ENCODE measurements around the gene BMP7.

Gene BMP7

GRCh38 chr20:57145089-57145631 lies 121.3 kb downstream of the BMP7 start:
- no peak for DNase-seq (ENCODE audit: low read depth)

GRCh38 chr20:57143173-57143572 lies 123.3 kb downstream of the BMP7 start:
- no peak for DNase-seq (ENCODE audit: low read depth)

DNA sequence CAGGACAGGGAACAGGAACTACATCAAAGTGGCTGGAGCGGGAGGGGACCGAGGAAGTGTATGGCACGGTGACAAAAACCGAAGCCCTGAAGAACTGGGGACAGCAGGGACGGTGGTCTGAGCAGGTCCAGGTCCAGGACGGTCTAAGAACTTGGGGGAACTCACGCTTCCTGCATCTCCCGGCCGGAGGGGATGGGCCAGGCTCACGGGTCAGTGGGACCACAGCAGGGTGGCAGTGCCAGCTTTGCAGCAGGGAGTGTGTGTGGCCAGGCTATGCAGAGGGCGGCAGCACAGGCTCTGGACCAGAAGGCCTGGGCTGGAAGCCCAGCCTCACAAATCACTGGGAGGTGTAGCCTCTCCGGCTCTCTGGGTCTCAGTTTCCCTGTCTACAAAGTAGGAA lies 123.8 kb downstream of the BMP7 start:
- no peak for DNase-seq (ENCODE audit: low read depth)

DNA sequence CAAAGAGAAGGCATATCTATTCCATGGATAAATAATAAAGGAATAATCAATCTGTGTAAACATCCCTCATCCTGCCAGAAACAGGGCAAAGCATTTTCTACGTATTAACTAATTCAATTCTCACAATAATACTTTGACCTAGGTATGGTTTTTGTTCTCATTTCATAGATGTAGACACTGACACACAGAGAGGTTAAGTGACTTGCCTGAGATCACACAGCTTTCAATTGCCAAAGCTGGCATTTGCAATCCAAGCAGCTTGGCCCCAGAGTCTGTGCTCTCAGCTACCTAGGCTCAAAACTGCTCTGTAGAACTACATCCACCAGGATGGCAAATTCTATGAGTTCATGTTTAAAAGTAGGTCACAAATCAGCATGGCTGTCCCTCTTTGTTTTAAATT lies 124.9 kb downstream of the BMP7 start:
- no peak for DNase-seq (ENCODE audit: low read depth)

DNA sequence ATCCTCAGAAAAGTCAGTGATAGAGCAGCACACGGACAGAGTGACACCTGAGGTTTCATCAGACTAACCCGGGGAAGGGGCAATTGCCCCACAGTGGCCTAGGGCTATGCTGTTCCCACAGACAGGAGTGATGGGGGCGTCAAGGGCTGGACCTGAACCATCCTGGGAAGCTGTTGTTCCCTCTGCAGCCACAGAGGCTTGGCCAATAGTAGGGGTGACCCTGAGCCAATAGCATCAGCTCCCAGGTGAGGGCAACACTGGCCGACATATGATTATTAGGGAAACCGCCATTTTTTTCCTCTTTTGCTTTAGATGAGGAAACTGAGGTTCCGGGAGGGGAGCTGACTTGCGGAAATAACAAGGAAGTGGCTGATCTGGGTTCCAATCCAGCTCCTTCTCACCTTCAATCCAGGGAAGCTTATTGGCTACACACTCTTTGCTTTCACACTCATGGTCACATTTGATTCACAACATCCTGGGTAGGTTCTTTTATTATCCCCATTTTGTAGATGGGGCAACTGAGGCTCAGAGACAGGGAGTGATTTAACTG lies 126.0 kb downstream of the BMP7 start:
- no peak for DNase-seq (ENCODE audit: low read depth)

- DNase-seq (ENCODE audit: low read depth) = no peak
Measured at GRCh38 chr20:57139342-57140093, 126.9 kb downstream of the BMP7 start.

DNA sequence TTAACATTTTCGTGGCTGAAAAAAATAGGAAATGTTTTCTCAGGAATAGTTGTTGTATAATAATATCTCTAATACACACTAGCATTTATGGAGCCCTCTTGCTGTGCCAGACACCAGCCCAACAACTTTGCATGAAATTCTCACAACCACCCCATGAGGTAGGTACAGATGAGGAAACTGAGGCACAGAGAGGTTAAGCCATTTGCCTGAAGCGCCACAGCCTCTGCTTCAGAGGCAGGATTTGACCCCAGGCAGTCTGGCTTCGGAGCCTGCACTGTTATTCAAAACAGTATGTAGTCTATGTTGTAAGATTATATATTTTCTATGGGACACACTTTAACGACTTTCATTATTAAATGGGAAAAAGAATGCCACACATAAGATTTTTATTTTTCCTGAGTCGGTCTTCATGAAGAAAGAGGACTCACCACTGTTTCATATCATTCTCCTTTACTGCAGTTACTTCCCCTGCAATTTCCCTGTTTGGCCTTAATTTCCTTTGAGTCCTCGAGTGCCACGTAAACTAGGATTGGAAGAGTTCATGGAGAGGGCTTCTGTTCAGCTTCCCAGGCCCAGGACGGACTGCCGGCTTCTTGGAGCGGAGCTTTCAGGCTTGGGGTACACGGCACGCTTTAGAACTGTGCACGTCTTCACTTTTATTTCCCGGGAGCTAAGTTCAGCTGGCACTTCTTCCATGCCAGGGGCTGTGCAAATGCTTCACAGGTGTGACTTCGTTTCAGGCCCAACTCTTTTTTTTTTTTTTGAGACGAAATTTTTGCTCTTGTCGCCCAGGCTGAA lies 128.0 kb downstream of the BMP7 start:
- DNase-seq (ENCODE audit: low read depth) = no peak

- no peak for DNase-seq (ENCODE audit: low read depth)
Measured at GRCh38 chr20:57137676-57138075, 128.8 kb downstream of the BMP7 start.

DNA sequence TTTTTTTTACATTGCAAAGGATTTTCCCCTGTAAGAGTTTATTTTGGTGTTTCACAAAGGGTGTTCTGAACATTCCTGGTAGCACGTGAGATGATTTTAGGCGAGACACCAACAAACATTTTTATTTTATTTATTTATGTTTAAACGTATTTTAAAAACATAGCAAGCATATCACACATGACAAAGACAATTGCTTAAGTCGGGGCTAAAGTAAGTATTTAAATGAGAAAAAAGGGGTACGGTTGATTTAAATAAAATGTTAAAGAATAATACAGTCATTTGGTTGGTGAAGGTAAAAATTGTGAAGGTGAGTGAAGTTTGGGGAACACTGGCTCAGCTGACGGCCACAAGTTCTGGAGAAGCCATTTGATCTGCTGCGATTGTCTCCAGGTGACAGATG lies 129.7 kb downstream of the BMP7 start:
- DNase-seq (ENCODE audit: low read depth) = no peak

GRCh38 chr20:57135875-57136274 lies 130.6 kb downstream of the BMP7 start:
- no peak for DNase-seq (ENCODE audit: low read depth)

- DNase-seq (ENCODE audit: low read depth) = no peak
Measured at GRCh38 chr20:57134804-57135203, 131.6 kb downstream of the BMP7 start.

- no peak for DNase-seq (ENCODE audit: low read depth)
Measured at GRCh38 chr20:57133926-57134650, 132.4 kb downstream of the BMP7 start.

DNA sequence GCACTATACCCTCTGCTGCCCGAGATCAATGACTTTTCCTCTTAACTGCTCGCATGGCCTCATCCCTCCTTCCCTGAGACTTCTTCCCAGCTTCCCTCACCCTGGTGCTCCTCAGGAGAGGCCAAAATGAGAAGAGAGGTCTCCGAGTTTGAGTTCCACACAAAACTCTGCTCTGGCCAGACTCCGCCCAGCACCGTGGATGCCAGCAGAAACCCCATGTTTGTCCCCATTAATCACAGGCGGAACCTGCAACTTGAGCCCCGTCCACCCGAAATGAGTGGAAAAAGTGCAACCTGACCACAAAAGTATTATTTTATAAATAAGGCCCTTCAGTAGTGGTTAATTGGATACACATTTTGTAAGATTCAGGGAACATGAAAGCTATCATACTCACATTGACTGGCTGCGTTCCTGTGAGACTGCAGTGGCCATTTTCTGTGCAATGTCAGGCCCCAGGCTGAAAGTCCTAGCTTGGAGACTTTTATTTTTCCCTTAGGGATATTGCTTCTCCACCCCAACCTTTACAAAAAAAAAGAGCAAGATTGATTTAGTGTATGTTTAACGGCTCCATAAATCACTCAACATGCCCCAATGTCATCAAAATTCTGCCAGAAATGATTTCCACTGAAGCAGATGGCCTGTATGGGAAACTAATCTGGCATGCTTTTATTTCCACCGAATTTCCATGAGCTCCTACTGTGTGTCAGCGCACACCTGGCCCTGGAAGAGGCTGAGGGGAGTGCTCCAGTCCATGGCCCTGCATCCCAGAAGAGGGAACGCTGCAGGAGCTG lies 134.6 kb downstream of the BMP7 start:
- no peak for DNase-seq (ENCODE audit: low read depth)

DNA sequence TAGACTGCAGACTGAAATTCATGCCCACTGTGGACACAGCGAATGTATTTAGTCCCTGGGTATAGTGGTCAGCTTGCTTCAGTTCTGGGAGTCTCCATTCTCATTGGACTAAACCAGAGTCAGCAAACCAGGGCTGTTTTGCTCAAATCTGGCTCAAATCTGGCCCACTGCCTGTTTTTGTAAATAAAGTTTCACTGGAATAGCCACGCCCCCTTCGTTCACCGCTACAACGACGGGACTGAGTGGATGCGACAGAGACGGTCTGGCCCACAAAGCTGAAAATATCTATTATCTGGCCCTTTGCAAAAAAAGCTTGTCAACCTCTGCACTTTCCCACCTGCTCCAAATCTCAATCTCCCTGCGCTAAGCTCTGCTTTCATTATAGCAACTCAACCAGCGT lies 135.4 kb downstream of the BMP7 start:
- DNase-seq (ENCODE audit: low read depth) = no peak

DNA sequence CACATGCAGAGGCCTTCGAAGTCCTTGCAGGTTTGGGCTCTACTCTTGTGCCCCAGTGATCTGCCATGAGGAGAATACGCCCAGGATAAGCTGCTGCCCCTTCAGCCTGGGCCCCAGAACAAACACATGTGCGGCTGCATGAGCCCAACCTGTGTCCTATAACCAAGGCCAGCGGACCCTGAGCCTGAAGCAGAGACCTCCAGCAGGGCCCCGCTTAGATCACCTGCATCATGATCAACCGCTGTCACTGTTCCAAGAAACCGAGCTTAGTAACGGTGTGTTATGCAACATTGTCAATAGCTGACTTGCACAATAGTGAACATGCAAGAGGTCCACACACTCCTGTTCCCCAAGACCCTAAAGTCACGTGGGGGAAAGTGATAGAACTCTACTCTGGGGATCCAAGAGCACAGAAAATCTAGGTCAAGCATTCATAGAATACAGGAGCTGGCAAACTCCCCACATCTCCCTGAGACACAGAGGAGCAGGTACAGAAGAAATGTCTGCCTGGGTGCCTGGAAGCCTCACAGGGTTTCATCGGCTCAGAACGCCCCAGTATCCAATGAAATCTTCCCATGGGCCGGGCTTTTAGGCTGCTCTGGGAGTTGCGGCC lies 136.2 kb downstream of the BMP7 start:
- no peak for DNase-seq (ENCODE audit: low read depth)

DNA sequence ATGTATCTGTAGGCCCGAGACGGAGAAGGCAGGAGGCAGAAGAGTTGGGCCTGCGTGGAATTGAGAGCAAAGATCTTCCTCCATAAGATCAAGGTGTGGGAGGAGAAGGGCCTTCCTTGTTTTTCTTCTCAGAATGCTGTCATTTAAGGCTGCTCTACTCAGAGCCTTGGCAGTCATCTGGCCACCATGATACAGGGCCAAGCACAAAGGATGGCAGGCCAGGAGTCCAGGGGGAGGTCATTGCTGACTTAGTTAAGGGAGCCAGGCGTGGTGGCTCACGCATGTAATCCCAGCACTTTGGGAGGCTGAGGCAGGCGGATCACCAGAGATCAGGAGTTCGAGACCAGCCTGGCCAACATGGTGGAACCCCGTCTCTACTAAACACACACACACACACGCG lies 137.1 kb downstream of the BMP7 start:
- no peak for DNase-seq (ENCODE audit: low read depth)

GRCh38 chr20:57128044-57128757 lies 138.2 kb downstream of the BMP7 start:
- DNase-seq (ENCODE audit: low read depth) = no peak

DNA sequence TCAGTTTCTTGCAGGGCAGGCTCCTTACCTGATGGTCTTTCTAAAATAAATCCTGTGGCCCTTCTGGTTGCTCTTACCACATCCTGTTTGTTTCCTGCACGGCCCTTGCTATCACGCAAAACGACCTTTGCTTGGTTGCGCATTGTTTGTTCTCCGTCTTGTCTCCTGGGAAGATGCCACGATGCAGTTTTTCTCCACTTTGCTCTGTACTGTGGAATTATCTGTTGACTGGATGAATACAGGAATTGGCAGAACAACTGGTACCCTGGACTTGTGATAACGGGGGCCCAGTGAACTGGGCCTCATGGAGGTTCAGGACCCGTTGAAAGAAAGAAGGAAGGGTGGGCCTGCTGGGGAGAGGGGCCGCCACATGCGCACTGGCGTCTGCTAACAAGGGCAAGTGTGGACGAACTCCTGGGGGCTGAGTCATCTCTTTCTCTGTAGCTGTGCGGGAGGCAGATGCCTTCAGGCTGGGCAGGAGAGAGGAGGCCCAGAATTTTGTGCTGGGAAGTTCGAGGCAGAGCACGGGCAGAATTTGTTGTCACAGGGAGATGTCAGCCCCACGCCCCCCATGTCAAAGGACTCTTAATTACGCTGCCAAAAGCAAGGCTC lies 139.9 kb downstream of the BMP7 start:
- DNase-seq (ENCODE audit: low read depth) = no peak

DNA sequence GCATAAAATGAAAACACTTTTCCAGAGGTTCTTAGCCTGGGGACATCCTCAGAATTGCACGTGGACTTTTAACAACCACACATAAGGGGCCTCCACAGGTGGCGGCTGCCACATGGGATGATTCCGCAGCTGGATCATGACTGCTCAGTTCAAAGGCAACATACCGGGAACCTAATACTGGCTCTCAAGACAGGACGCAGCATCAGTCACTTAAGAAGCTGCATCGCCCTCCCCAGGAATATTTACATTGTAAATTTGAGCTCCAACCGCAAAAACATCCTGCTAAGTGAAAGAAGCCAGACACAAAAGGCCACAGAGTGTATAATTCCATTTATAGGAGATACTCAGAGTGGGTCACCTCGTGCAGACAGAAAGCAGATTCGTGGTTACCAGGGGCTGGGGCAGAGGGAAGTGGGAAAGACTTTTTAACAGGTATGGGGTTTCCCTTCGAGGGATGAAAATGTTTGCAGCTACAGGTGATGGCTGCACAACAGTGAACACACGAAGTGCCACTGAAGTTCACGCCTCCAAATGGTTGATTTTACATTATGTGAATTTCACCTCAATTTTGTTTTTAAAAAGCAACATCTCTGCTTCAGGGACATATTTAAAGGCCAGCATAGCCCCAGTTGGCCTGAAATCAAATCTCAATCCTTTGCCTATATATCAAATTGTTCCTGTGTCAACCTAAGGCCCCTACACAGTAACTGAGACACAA lies 141.5 kb downstream of the BMP7 start:
- no peak for DNase-seq (ENCODE audit: low read depth)

Data from stimulated activated CD8-positive, alpha-beta memory T cell treated with anti-CD3 and anti-CD28 coated beads, Interleukin-12 subunit alpha, Interleukin-12 subunit beta, amount 100 ng/mL, for 1 hour (primary cell).